ENCODE measurements around the gene GULP1.

Gene GULP1

GRCh38 chr2:188318161-188318749 lies 26.6 kb downstream of the GULP1 start:
- Histone ChIP-seq H3K36me3 (ENCODE audit: control insufficient read depth in 2 of 2, insufficient read depth in 1 of 2, low read length in 2 of 2) (no peaks in the 10 kb centered on the region), H3K4me3 (ENCODE audit: low read depth, low read length) (no peak overlapping the region), H3K4me1 (ENCODE audit: control insufficient read depth, insufficient read depth, low read length) (peaks cover 16% of the 10 kb centered on the region), H3K27ac (ENCODE audit: extremely low read depth, low read depth, low read length) (no peak overlapping the region; the same call in 1 of the 2 replicates), H3K9me3 (ENCODE audit: control insufficient read depth, insufficient read depth, low read depth, low read length) (no peaks in the 10 kb centered on the region)
- TF ChIP-seq ZNF645 (tag by site-specific recombination; IDR thresholded peaks at IDR 0.05) (no peak), KLF9 (tag by site-specific recombination; IDR thresholded peaks at IDR 0.05; ENCODE audit: low read depth) (no peak), OSR2 (tag by site-specific recombination; IDR thresholded peaks at IDR 0.05) (0 out of 2 replicates have a peak, but pooled peaks have one; percentile 5), TRIM28 (IDR thresholded peaks at IDR 0.05; ENCODE audit: borderline replicate concordance, low read length) (peak; percentile 57; the same call in 1 of the 2 replicates), HOXD13 (CRISPR knock-in tag; IDR thresholded peaks at IDR 0.05; ENCODE audit: borderline replicate concordance) (0 out of 2 replicates have a peak, but pooled peaks have one; percentile 27), TCF7L2 (IDR thresholded peaks at IDR 0.05; ENCODE audit: borderline replicate concordance, low read depth, low read length) (peak; percentile 82; the same call in 1 of the 2 replicates), ZNF843 (tag by site-specific recombination; IDR thresholded peaks at IDR 0.05) (peak; percentile 85), ZSCAN5A (tag by site-specific recombination; IDR thresholded peaks at IDR 0.05) (no peak), FEZF1 (tag by site-specific recombination; IDR thresholded peaks at IDR 0.05) (peak; percentile 87), ZNF18 (tag by site-specific recombination; IDR thresholded peaks at IDR 0.05) (peak; percentile 46; the same call in 1 of the 2 replicates)
- POLR2A ChIA-PET, result interaction anchor here (2.1 kb wide), 1 partner anchor 26 kb away, joined by 8 read pairs; the partner anchor contains the start of gene GULP1
- CTCF ChIA-PET, result interaction anchor here (0.6 kb wide), 2 partner anchors 26 to 57 kb away, joined by 3 read pairs; partner anchors contain the start of gene GULP1

GRCh38 chr2:188319838-188320237 lies 28.2 kb downstream of the GULP1 start:
- Histone ChIP-seq H3K36me3 (ENCODE audit: control insufficient read depth in 2 of 2, insufficient read depth in 1 of 2, low read length in 2 of 2) (no peaks in the 10 kb centered on the region), H3K4me1 (ENCODE audit: control insufficient read depth, insufficient read depth, low read length) (peaks cover 19% of the 10 kb centered on the region), H3K27ac (ENCODE audit: extremely low read depth, low read depth, low read length) (no peak overlapping the region), H3K9me3 (ENCODE audit: control insufficient read depth, insufficient read depth, low read depth, low read length) (no peaks in the 10 kb centered on the region), H3K4me3 (ENCODE audit: low read depth, low read length) (no peak overlapping the region)
- ChIA-PET POLR2A (interaction anchor here (2.1 kb wide), 1 partner anchor 28 kb away, joined by 8 read pairs; the partner anchor contains the start of gene GULP1), CTCF (interaction anchor here (0.9 kb wide), 1 partner anchor 21 kb away, joined by 3 read pairs; no protein-coding TSS in a partner anchor)
- TF ChIP-seq CTCF (tag by site-specific recombination; IDR thresholded peaks at IDR 0.05) (peak; percentile 29; the same call in 1 of the 2 replicates), ZNF626 (tag by site-specific recombination; IDR thresholded peaks at IDR 0.05) (no peak)

GRCh38 chr2:188320861-188321260 lies 29.2 kb downstream of the GULP1 start:
- H3K4me1 ChIP-seq (ENCODE audit: control insufficient read depth, insufficient read depth, low read length), result peaks cover 18% of the 10 kb centered on the region
- ChIA-PET CTCF (no interaction called here), POLR2A (no interaction called here)
- no peak for TF ChIP-seq ZNF423 (tag by site-specific recombination; IDR thresholded peaks at IDR 0.05)
- no peak for TF ChIP-seq MZF1 (tag by site-specific recombination; IDR thresholded peaks at IDR 0.05; ENCODE audit: borderline replicate concordance)
- TF ChIP-seq ZBTB26 (tag by site-specific recombination; optimal IDR thresholded peaks at IDR 0.05), result no peak
- TF ChIP-seq BCL6B (tag by site-specific recombination; IDR thresholded peaks at IDR 0.05), result no peak
- no peak for TF ChIP-seq FEZF1 (tag by site-specific recombination; IDR thresholded peaks at IDR 0.05)
- no peak for TF ChIP-seq KLF8 (tag by site-specific recombination; IDR thresholded peaks at IDR 0.05)
- no peak for TF ChIP-seq ZNF132 (tag by site-specific recombination; IDR thresholded peaks at IDR 0.05; ENCODE audit: borderline replicate concordance)

More at GRCh38 chr2:188320861-188321260, 29.2 kb downstream of the GULP1 start:
- Histone ChIP-seq H3K9me3 (ENCODE audit: control insufficient read depth, insufficient read depth, low read depth, low read length) (no peaks in the 10 kb centered on the region), H3K27ac (ENCODE audit: extremely low read depth, low read depth, low read length) (no peak overlapping the region), H3K36me3 (ENCODE audit: control insufficient read depth in 2 of 2, insufficient read depth in 1 of 2, low read length in 2 of 2) (no peaks in the 10 kb centered on the region), H3K4me3 (ENCODE audit: low read depth, low read length) (no peak overlapping the region)

Data from HEK293 (cell line).